Fibroblast of gingiva (primary cell): Measurements from ENCODE around the gene SCN1A.
A peak's percentile ranks its signal among the peaks of the same experiment; 100 is the strongest.
"Not testable (repeated sequence)": the region's sequence is repeated elsewhere in the genome, so short reads cannot be mapped to it uniquely, and the experiment has no call there.

ENCODE experiments used
- DNase-seq: peaks from one replicate; pipeline ENCODE4 v3.0.0-alpha.2; 2011; ENCODE audit warnings: low read depth

The SCN1A gene

GRCh38 chr2:166127217-166128155, at the start of gene SCN1A:
TSS of gene SCN1A (minus strand) at chr2:166128020. CDS start at chr2:166073621, 54,399 bp downstream.
- DNase-seq = peak; percentile 35

GRCh38 chr2:166173263-166173662, 45.4 kb upstream of the SCN1A start:
- no peak for DNase-seq

DNA sequence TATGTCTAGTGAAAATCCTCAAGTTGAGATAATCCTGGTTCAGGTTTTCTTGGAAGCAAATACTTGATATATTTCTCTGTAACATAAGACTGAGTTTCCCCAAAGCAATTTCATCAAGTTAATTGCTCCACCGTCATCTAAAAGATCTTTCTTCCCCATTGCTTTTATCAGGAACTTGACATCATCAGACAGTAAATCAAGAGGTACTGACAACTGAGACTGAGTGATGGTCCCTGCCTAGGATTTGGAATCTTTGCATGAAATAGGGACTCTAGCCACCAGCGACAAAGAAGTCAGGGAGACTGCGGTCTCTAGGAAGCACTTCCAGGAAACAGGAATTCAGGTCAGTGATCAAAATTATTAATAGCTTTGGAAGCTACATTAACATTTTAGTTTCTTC, 43.4 kb upstream of the SCN1A start:
- DNase-seq = no peak

- DNase-seq = no peak
Measured at GRCh38 chr2:166170356-166170755, 42.5 kb upstream of the SCN1A start.

DNA sequence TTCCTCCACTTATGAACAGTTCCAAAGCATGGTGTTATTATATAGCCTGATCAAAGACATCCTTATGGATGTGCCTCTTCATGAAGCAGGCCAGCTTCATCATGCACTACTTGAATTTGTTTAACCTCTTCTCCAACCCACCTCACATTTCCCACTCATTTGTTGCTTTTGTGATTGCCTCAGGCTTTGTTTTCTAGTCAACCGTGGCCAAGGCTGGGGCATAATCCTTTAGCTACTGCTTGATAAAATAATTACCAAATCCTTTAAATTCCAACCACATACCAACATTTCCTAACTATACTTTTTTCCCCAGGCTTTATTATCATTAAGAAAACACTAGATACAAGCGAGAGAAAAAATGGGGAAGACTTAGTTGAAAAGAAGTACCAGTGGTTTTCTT, 39.6 kb upstream of the SCN1A start:
- DNase-seq = peak; percentile 37

- peak; percentile 42 for DNase-seq
Measured at GRCh38 chr2:166163775-166164174, 36.0 kb upstream of the SCN1A start.

DNA sequence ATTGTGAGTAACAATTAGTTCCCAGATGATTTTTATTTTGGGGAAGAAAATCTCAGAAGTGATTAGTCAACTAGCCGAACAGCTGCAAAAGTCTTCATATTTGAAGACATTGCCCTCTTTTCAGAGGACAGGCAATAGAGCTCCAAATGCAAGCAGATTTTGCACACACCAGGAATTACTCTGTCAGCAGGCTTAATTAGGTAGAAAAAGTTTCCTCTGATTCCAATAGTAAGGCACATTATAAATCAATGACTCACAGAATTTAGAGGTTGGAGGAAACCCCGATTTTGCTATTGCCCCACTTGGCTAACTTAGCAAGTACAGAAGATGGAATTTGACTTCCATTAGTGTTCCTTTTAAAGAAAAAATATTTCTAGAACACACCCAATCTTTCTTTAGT, 30.7 kb upstream of the SCN1A start:
- DNase-seq = peak; percentile 33

- DNase-seq = no peak
Measured at GRCh38 chr2:166157578-166157977, 29.8 kb upstream of the SCN1A start.

DNA sequence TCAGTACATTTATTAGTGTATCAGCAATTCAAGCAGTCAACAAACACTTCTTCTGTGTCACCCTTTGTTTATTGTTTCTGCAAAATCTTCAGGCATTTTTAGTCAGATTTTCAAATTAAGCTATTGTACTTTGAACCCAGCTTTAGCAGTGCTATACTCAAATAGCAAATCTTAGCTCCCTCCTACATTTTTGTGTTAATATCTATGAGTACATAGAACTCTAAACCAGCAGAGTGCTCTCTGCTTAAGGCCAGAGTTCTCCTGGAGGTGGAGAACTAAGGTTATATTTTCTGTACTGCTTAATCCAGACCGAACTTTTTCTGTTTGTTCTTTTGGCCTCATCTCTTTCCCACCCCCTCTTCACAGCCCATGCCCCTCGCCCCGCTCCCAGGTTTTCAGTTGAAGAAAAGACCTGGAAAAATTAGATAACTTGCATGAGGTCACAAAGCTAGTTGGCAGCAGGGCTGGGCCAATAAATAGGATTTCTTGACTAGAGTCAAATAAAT, 29.2 kb upstream of the SCN1A start:
- DNase-seq = no peak

DNA sequence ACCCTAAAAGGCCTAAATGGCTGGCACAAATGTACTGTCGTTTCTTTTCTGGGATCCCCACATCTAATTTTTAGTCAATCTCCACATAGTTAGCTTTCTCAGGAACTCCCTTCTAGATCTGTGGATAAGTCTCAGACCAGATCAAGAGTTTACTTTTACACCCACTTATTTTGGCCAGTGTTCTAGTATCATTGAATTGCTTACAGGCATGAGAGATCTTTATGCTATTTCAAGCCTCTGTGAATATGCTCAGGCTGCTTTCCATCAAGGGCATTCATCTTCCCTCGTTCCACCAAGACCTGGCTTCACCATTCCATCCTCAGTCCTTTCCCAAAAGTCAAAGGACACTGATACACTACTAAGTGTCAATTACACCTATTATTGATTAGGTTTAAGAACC, 27.8 kb upstream of the SCN1A start:
- DNase-seq = no peak

DNA sequence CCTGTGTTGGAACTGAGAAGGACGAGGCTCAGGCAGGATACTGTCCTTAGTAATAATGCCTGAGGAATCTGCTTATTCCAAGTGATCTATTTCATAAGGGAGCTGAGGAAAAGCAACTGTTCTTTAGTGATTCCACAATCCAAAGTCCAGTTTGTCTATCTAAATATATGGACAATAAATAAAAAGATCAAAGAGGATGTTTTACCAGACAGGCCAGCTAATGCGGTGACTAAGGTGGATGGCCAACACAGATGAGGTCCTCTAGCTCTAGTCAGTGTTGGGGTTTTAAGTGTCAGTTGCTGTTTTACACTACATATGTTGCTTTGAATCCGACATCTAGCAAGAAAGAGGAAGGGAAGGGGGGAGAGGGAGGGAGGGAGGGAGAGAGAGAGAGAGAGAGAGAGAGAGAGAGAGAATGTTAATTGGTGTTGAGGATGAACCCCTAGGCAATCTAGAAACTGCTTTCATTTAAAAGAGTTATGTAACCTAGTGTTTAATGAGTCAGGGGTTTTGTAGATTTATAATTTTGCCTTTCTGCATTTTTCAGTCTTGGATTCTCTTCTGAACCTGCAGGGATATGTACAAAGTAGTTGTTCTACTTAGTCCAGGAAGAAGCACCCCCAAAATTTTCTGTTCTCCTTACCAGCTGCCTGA, 27.0 kb upstream of the SCN1A start:
- DNase-seq = no peak

DNA sequence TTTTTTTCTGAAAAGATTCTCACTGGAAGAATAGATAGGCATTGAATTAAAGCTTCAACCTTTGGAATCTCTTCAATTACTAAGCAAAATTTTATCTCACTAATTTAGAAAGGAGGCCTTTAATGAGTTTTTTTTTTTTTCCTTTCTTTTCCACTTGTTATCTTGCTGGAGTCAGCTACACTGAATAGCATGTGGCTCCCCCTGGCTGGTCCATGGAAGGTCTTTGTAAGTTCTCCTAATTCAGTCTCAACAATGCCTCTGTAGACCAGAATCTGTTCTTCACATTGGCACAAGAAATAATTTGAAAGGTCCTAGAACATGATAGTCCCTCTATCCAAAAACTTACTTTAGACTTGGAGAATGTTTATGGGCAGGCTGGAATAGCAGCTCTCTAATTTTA, 24.2 kb upstream of the SCN1A start:
- DNase-seq = no peak

- no peak for DNase-seq
Measured at GRCh38 chr2:166148500-166149400, 20.9 kb upstream of the SCN1A start.

DNA sequence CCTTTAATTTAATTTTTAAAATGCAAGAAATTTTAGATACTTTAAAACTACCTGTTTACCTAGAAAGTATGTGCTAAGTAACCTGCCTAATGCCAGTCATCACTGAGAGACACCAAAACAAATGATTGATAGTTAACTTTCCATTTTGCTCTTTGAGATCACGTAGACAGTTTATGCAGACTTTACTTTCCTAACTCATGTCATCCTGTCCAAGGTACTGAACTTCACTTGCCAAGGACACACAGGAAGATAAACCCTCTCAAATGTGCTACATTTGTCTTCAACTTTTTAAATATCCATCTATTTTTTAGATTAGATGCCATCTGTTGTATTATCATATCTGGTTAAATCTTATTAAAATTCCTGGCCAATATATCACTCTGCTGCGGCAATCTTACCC, 20.1 kb upstream of the SCN1A start:
- no peak for DNase-seq

DNA sequence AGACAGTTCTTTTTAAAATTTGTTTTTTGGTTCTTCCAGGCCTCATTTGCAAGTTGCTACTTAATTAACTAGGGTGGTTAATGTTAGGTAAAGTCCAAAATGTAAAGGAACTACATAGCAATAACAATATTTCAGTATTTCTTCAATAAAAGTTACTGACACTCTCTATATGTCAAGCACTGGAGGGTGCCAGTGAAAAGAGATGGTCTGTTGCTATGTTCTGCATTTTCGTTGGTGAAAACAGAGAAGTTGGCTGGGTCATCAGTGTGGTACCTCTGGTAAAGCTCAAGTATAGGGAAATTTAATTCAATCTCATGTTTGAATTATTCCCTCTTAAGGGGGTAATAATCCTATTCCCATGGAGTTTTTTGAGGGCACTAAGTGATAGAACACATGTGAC, 16.3 kb upstream of the SCN1A start:
- no peak for DNase-seq

GRCh38 chr2:166140932-166141331, 13.1 kb upstream of the SCN1A start:
- no peak for DNase-seq

GRCh38 chr2:166140475-166140874, 12.7 kb upstream of the SCN1A start:
- no peak for DNase-seq

DNA sequence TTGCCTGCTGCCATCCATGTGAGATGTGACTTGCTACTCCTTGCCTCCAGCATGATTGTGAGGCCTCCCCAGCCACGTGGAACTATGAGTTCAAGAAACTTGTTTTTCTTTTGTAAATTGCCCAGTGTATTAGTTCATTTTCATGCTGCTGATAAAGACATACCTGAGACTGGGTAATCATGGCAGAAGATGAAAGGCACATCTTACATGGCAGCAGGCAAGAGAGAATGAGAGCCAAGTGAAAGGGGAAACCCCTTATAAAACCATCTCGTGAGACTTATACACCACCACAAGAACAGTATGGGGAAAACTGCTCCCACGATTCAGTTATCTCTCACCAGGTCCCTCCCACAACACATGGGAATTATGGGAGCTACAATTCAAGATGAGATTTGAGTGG, 11.7 kb upstream of the SCN1A start:
- DNase-seq = not testable (repeated sequence)

- no peak for DNase-seq
Measured at GRCh38 chr2:166138667-166139066, 10.8 kb upstream of the SCN1A start.

- no peak for DNase-seq
Measured at GRCh38 chr2:166138144-166138543, 10.3 kb upstream of the SCN1A start.

- no peak for DNase-seq
Measured at GRCh38 chr2:166137331-166137730, 9.5 kb upstream of the SCN1A start.

- DNase-seq = no peak
Measured at GRCh38 chr2:166135849-166136258, 8.0 kb upstream of the SCN1A start.
